GM12878 (cell line): ENCODE results near the gene KISS1R.

Experiments
- ASH2L ChIP-seq: fragments of 300-600, 200-600 bp; sonication (generic); IDR thresholded peaks from 2 replicates; pipeline ENCODE4 v1.6.1; 2017; ENCODE audit warnings: low read depth, mild to moderate bottlenecking, borderline replicate concordance
- CBFB ChIP-seq: IDR thresholded peaks from 2 replicates; pipeline ENCODE4 v1.6.1; 2016; ENCODE audit warnings: antibody characterized with exemption, low read depth
- EP300 ChIP-seq, 2 experiments: fragments of 150-350 bp in 1 of 2; IDR thresholded peaks; 2 replicates each; pipeline ENCODE4 v1.6.1; 2011 to 2012; ENCODE audit warnings: low read depth in 2 of 2, low read length in 2 of 2, borderline replicate concordance in 1 of 2, improper control_type of control experiment in 1 of 2, inconsistent platforms in 1 of 2; ENCODE audit not compliant: control insufficient read depth in 1 of 2
- NBN ChIP-seq: fragments of 450-650 bp; IDR thresholded peaks from 2 replicates; pipeline ENCODE4 v1.6.1; 2016
- NFIC ChIP-seq: IDR thresholded peaks from 2 replicates; pipeline ENCODE4 v1.6.1; 2012; ENCODE audit warnings: low read depth, mild to moderate bottlenecking, inconsistent platforms, low read length, moderate library complexity
- NR2C2 ChIP-seq: IDR thresholded peaks from 2 replicates; pipeline ENCODE4 v1.6.1; 2011; ENCODE audit warnings: borderline replicate concordance, low read depth; ENCODE audit not compliant: control insufficient read depth, insufficient read length
- POLR2A ChIP-seq: IDR thresholded peaks from 2 replicates; pipeline ENCODE4 v1.6.1; 2011; ENCODE audit warnings: low read depth, mild to moderate bottlenecking, low read length
- RAD21 ChIP-seq: IDR thresholded peaks from 2 replicates; pipeline ENCODE4 v1.6.1; 2011; ENCODE audit warnings: mild to moderate bottlenecking, low read depth, low read length, moderate library complexity; ENCODE audit not compliant: insufficient read depth
- SP1 ChIP-seq: IDR thresholded peaks from one replicate; pipeline ENCODE4 v1.6.1; 2011; ENCODE audit warnings: low read depth, low read length
- TF ChIP-seq, protein P1 (sequence below): fragments of 450-650 bp; IDR thresholded peaks from 2 replicates; pipeline ENCODE4 v1.6.1; 2014; ENCODE audit warnings: mild to moderate bottlenecking
- TF ChIP-seq, protein P2 (sequence below): IDR thresholded peaks from 2 replicates; pipeline ENCODE4 v1.6.1; 2011; ENCODE audit warnings: mild to moderate bottlenecking, low read depth, low read length, moderate library complexity; ENCODE audit not compliant: insufficient replicate concordance
- TF ChIP-seq, protein P3 (sequence below), 3 experiments: IDR thresholded peaks in 2 of 3; conservative IDR thresholded peaks in 1 of 3; 2 replicates each; pipeline ENCODE4 v1.5.1; 2011; ENCODE audit warnings: low read depth in 3 of 3, low read length in 3 of 3, mild to moderate bottlenecking in 3 of 3, control low read depth in 2 of 3, moderate library complexity in 2 of 3, inconsistent platforms in 1 of 3, mixed read lengths in 1 of 3; ENCODE audit not compliant: control insufficient read depth in 2 of 3, insufficient read depth in 1 of 3; ENCODE audit errors: extremely low read depth in 1 of 3
- TF ChIP-seq, protein P4 (sequence below): IDR thresholded peaks from 2 replicates; pipeline ENCODE4 v1.6.1; 2011; ENCODE audit warnings: low read depth, low read length, improper control_type of control experiment, borderline replicate concordance
- TF ChIP-seq, protein P5 (sequence below): fragments of 450-650 bp; IDR thresholded peaks from 2 replicates; pipeline ENCODE4 v1.6.1; 2016; ENCODE audit warnings: mild to moderate bottlenecking

DNA sequence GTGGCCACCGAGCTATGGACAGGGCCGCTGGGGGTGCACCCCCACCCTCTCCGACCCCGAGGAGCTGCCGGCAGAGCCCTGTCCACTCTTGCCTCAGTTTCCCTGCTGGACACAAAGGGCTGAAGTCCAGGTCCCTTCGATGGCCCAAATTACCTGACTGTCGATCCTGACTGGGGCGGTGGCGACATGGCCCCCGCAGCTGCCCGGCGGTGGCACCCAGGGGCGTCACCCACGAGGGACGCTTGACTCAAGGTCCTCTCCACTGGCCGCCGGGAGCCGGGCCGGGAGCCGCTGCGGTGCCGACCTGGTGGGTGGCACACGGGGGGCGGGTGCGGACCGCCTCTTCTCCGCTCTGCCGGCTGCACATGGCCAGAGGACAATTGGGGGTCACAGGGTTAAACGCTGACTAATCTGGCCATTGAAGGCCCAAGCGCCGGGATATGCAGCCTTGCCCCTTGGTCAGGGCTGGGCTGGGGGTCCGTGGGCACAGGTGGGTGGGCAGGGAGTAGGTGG is 25.1 kb downstream of the KISS1R start:
- TF ChIP-seq NFIC (no peak), CBFB (no peak), EP300 (IDR thresholded peaks at IDR 0.05; ENCODE audit: borderline replicate concordance in 1 of 2, control insufficient read depth in 1 of 2, low read depth in 2 of 2, low read length in 2 of 2) (no peak), NR2C2 (no peak), SP1 (no peak), RAD21 (no peak), POLR2A (no peak), ASH2L (no peak), NBN (no peak)
- TF ChIP-seq, protein P1, sequence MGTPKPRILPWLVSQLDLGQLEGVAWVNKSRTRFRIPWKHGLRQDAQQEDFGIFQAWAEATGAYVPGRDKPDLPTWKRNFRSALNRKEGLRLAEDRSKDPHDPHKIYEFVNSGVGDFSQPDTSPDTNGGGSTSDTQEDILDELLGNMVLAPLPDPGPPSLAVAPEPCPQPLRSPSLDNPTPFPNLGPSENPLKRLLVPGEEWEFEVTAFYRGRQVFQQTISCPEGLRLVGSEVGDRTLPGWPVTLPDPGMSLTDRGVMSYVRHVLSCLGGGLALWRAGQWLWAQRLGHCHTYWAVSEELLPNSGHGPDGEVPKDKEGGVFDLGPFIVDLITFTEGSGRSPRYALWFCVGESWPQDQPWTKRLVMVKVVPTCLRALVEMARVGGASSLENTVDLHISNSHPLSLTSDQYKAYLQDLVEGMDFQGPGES = no peak
- TF ChIP-seq, protein P2, sequence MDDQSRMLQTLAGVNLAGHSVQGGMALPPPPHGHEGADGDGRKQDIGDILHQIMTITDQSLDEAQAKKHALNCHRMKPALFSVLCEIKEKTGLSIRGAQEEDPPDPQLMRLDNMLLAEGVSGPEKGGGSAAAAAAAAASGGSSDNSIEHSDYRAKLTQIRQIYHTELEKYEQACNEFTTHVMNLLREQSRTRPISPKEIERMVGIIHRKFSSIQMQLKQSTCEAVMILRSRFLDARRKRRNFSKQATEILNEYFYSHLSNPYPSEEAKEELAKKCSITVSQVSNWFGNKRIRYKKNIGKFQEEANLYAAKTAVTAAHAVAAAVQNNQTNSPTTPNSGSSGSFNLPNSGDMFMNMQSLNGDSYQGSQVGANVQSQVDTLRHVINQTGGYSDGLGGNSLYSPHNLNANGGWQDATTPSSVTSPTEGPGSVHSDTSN = no peak
- TF ChIP-seq, protein P3, sequence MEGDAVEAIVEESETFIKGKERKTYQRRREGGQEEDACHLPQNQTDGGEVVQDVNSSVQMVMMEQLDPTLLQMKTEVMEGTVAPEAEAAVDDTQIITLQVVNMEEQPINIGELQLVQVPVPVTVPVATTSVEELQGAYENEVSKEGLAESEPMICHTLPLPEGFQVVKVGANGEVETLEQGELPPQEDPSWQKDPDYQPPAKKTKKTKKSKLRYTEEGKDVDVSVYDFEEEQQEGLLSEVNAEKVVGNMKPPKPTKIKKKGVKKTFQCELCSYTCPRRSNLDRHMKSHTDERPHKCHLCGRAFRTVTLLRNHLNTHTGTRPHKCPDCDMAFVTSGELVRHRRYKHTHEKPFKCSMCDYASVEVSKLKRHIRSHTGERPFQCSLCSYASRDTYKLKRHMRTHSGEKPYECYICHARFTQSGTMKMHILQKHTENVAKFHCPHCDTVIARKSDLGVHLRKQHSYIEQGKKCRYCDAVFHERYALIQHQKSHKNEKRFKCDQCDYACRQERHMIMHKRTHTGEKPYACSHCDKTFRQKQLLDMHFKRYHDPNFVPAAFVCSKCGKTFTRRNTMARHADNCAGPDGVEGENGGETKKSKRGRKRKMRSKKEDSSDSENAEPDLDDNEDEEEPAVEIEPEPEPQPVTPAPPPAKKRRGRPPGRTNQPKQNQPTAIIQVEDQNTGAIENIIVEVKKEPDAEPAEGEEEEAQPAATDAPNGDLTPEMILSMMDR (IDR thresholded peaks at IDR 0.05 in 2 of 3, conservative IDR thresholded peaks at IDR 0.05 in 1 of 3; ENCODE audit: control insufficient read depth in 2 of 3, extremely low read depth in 1 of 3, insufficient read depth in 1 of 3, low read depth in 3 of 3, low read length in 3 of 3) = no peak
- TF ChIP-seq, protein P4, sequence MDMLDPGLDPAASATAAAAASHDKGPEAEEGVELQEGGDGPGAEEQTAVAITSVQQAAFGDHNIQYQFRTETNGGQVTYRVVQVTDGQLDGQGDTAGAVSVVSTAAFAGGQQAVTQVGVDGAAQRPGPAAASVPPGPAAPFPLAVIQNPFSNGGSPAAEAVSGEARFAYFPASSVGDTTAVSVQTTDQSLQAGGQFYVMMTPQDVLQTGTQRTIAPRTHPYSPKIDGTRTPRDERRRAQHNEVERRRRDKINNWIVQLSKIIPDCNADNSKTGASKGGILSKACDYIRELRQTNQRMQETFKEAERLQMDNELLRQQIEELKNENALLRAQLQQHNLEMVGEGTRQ = no peak
- TF ChIP-seq, protein P5, sequence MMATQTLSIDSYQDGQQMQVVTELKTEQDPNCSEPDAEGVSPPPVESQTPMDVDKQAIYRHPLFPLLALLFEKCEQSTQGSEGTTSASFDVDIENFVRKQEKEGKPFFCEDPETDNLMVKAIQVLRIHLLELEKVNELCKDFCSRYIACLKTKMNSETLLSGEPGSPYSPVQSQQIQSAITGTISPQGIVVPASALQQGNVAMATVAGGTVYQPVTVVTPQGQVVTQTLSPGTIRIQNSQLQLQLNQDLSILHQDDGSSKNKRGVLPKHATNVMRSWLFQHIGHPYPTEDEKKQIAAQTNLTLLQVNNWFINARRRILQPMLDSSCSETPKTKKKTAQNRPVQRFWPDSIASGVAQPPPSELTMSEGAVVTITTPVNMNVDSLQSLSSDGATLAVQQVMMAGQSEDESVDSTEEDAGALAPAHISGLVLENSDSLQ = no peak
